Body of pancreas (tissue), 4 donors: Measurements from ENCODE around the gene PARP3. TPM values are rescaled to one million over a fixed set of nuclear protein-coding genes. Genes with fewer than 3 reads are reported as not detected.

ENCODE experiments used
- ATAC-seq: fragments of 150-250 bp; one replicate; pipeline ENCODE4 v1.9.1; 2016
- DNase-seq, 4 donors: peaks; one replicate each; pipeline ENCODE4 v3.0.0-alpha.2; 2019
- H3K27ac ChIP-seq, 4 donors: fragments of 200-600 bp; sonication (generic); 1 replicate in 3 of 4; 2 replicates in 1 of 4; pipeline versions ENCODE4 v1.5.1 to v1.6.1; 2016 to 2019; ENCODE audit warnings: mild to moderate bottlenecking in 1 of 4, mixed read lengths in 1 of 4, moderate library complexity in 1 of 4
- H3K27me3 ChIP-seq, 2 donors: fragments of 200-600 bp; sonication (generic); one replicate each; pipeline ENCODE4 v1.6.0; 2016; ENCODE audit warnings: mild to moderate bottlenecking in 1 of 2
- H3K36me3 ChIP-seq, 2 donors: fragments of 200-600 bp; sonication (generic); replicated peaks in 1 of 2; 2 replicates each; pipeline ENCODE4 v1.5.1; 2016; ENCODE audit warnings: low read depth in 2 of 2; ENCODE audit not compliant: insufficient read depth in 1 of 2
- H3K4me1 ChIP-seq: fragments of 200-600 bp; sonication (generic); one replicate; pipeline ENCODE4 v1.6.0; 2016
- H3K4me3 ChIP-seq, 2 donors: fragments of 200-600 bp; sonication (generic); 1 replicate in 1 of 2; 2 replicates in 1 of 2; pipeline ENCODE4 v1.5.1; 2016 to 2019
- H3K9me3 ChIP-seq, 3 donors: fragments of 200-600 bp; sonication (generic); 1 replicate in 2 of 3; 2 replicates in 1 of 3; pipeline ENCODE4 v1.5.1; 2016
- CTCF ChIP-seq, 7 experiments: fragments of 450-650 bp in 4 of 7; fragments of 200-600 bp in 3 of 7; sonication (generic) in 3 of 7; IDR thresholded peaks; one replicate each; pipeline ENCODE4 v1.5.1; 2016 to 2019; ENCODE audit warnings: antibody characterized with exemption in 7 of 7
- POLR2A ChIP-seq, 3 donors: fragments of 450-650 bp; IDR thresholded peaks; one replicate each; pipeline ENCODE4 v1.6.1; 2016; ENCODE audit warnings: antibody characterized with exemption in 3 of 3, mild to moderate bottlenecking in 2 of 3
- WGBS, 2 donors: methylation state at CpG; one replicate each; pipeline ENCODE4 v1.1.5; 2017; 5-methylcytosine and 5-hydroxymethylcytosine counted together
- intact Hi-C: fragments of 100-400 bp; cut with DNase I; formaldehyde crosslinking; loops from one replicate; pipeline ENCODE4 v1.15.1; 2023
- total RNA-seq, 2 donors: library from RNA; depleted of rRNA; stranded (reverse); fragments of >200 nt; gene quantifications; one replicate each; pipeline ENCODE4 v1.1.0, GENCODE V29; 2016

Gene PARP3
- total RNA-seq, 2 donors from 2014 or later, result 4.2 to 18.8 TPM

- no peak for TF ChIP-seq CTCF (IDR thresholded peaks at IDR 0.05)
- no peak for TF ChIP-seq POLR2A (IDR thresholded peaks at IDR 0.05)
- ATAC-seq, result no peak
- intact Hi-C loops, result no loop called here
Measured at GRCh38 chr3:51934139-51934850, 7.9 kb upstream of the PARP3 start.

GRCh38 chr3:51934991-51935885 lies 6.9 kb upstream of the PARP3 start:
- intact Hi-C loops, result no loop called here
- DNase-seq (no peak), ATAC-seq (no peak)
- Histone ChIP-seq H3K9me3 (no peaks in the 10 kb centered on the region), H3K36me3 (peaks cover 9 to 24% of the 10 kb centered on the region in 2 donors), H3K4me3 (no peak overlapping the region), H3K27me3 (no peaks in the 10 kb centered on the region), H3K27ac (no peak overlapping the region), H3K4me1 (peaks cover 5% of the 10 kb centered on the region)
- no peak for TF ChIP-seq CTCF (IDR thresholded peaks at IDR 0.05)
- no peak for TF ChIP-seq POLR2A (IDR thresholded peaks at IDR 0.05)
- 90 to 92% methylated on average over 26 to 28 of the region's 28 CpGs for WGBS, 2 donors

More at GRCh38 chr3:51934139-51934850, 7.9 kb upstream of the PARP3 start:
- no peaks in the 10 kb centered on the region for H3K9me3 ChIP-seq
- no peak overlapping the region for H3K4me3 ChIP-seq
- H3K27me3 ChIP-seq, result no peaks in the 10 kb centered on the region
- WGBS, 2 donors, result 92% methylated on average over 11 of the region's 11 CpGs; no CpG with 5 or more reads in 1 of the 2 donors
- peaks cover 9 to 24% of the 10 kb centered on the region in 2 donors for H3K36me3 ChIP-seq
- DNase-seq, result no peak
- H3K4me1 ChIP-seq, result no peaks in the 10 kb centered on the region
- H3K27ac ChIP-seq, result no peak overlapping the region

GRCh38 chr3:51935886-51936755 lies 6.0 kb upstream of the PARP3 start:
- no peak for TF ChIP-seq CTCF (IDR thresholded peaks at IDR 0.05)
- no peak for TF ChIP-seq POLR2A (IDR thresholded peaks at IDR 0.05)
- intact Hi-C loops, result no loop called here
- Histone ChIP-seq H3K27ac (no peak overlapping the region), H3K9me3 (no peaks in the 10 kb centered on the region), H3K4me1 (peaks cover 14% of the 10 kb centered on the region), H3K4me3 (no peak overlapping the region), H3K27me3 (no peaks in the 10 kb centered on the region), H3K36me3 (peaks cover 9 to 24% of the 10 kb centered on the region in 2 donors)
- WGBS, 2 donors, result 94 to 98% methylated on average over 15 to 25 of the region's 25 CpGs
- ATAC-seq (no peak), DNase-seq (no peak)

- Histone ChIP-seq H3K4me1 (peaks cover 18% of the 10 kb centered on the region), H3K36me3 (peaks cover 9 to 24% of the 10 kb centered on the region in 2 donors), H3K9me3 (no peaks in the 10 kb centered on the region), H3K4me3 (no peak overlapping the region), H3K27me3 (no peaks in the 10 kb centered on the region), H3K27ac (no peak overlapping the region)
- 89 to 90% methylated on average over 7 to 9 of the region's 9 CpGs for WGBS, 2 donors
- no peak for DNase-seq
- intact Hi-C loops, result no loop called here
- no peak for TF ChIP-seq POLR2A (IDR thresholded peaks at IDR 0.05)
- no peak for TF ChIP-seq CTCF (IDR thresholded peaks at IDR 0.05)
- ATAC-seq, result no peak
Measured at GRCh38 chr3:51937014-51937413, 5.1 kb upstream of the PARP3 start.
